Chondrocyte (in vitro differentiated cells): Measurements from ENCODE around the gene TMEM59. TPM values are rescaled to one million over a fixed set of nuclear protein-coding genes. Genes with fewer than 3 reads are reported as not detected.
"Not testable (repeated sequence)": the region's sequence is repeated elsewhere in the genome, so short reads cannot be mapped to it uniquely, and the experiment has no call there.

Experiments used
- DNase-seq: peaks from one replicate; pipeline ENCODE4 v3.0.0; 2021; ENCODE audit warnings: mixed read lengths, low spot score
- H3K27ac Mint-ChIP-seq: one replicate; pipeline ENCODE4 v1.8.0; 2021; ENCODE audit warnings: mild to moderate bottlenecking, moderate library complexity, mixed read lengths; ENCODE audit not compliant: unreplicated experiment
- H3K27me3 Mint-ChIP-seq: 2 replicates; pipeline ENCODE4 v1.8.0; 2021; ENCODE audit warnings: low read depth, mixed read lengths
- H3K36me3 Mint-ChIP-seq: 2 replicates; pipeline ENCODE4 v1.8.0; 2021; ENCODE audit warnings: low read depth, mixed read lengths
- H3K4me1 Mint-ChIP-seq: 2 replicates; pipeline ENCODE4 v1.8.0; 2021; ENCODE audit warnings: low read depth, mild to moderate bottlenecking, mixed read lengths
- H3K4me3 Mint-ChIP-seq: one replicate; pipeline ENCODE4 v1.8.0; 2021; ENCODE audit warnings: mild to moderate bottlenecking, moderate library complexity, mixed read lengths; ENCODE audit not compliant: unreplicated experiment
- H3K9me3 Mint-ChIP-seq: 2 replicates; pipeline ENCODE4 v1.8.0; 2021; ENCODE audit warnings: low read depth, mixed read lengths
- CTCF ChIP-seq: fragments of 200-600 bp; sonication (generic); IDR thresholded peaks from 2 replicates; pipeline ENCODE4 v1.5.0; 2021; ENCODE audit warnings: antibody characterized with exemption, mild to moderate bottlenecking, moderate library complexity
- total RNA-seq: library from RNA; stranded (reverse); gene quantifications from 3 replicates; pipeline ENCODE4 v1.2.1, GENCODE V29; 2021

The TMEM59 gene
- total RNA-seq, 1 donor from 2014 or later = 301 TPM

- no peaks in the 10 kb centered on the region for H3K27me3 Mint-ChIP-seq
- no peak for TF ChIP-seq CTCF
- H3K36me3 Mint-ChIP-seq = peaks cover 7% of the 10 kb centered on the region
- no peak overlapping the region for H3K4me3 Mint-ChIP-seq
- no peak overlapping the region for H3K27ac Mint-ChIP-seq
- H3K4me1 Mint-ChIP-seq = no peaks in the 10 kb centered on the region
- no peak for DNase-seq
- no peaks in the 10 kb centered on the region for H3K9me3 Mint-ChIP-seq
These were observed 42.7 kb upstream of the TMEM59 start for GRCh38 chr1:54095546-54096226.

DNA sequence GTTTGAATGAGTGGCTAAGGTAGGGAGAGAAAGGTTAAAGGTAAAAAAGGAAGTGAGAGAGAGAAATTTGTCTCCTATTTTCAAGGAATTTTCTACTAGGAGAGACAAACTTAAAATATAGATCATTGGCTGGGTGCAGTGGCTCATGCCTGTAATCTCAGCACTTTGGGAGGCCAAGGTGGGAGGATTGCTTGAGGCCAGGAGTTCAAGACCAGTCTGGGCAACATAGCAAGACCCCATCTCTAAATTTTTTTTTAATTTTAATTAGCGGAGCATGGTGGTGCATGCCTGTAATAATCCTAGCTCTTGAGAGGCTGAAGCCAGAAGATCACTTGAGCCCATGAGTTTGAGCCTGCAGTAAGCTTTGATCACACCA is 41.7 kb upstream of the TMEM59 start:
- H3K9me3 Mint-ChIP-seq, H3K4me1 Mint-ChIP-seq, H3K27ac Mint-ChIP-seq, H3K27me3 Mint-ChIP-seq, DNase-seq, H3K4me3 Mint-ChIP-seq, H3K36me3 Mint-ChIP-seq: not testable (repeated sequence)

DNA sequence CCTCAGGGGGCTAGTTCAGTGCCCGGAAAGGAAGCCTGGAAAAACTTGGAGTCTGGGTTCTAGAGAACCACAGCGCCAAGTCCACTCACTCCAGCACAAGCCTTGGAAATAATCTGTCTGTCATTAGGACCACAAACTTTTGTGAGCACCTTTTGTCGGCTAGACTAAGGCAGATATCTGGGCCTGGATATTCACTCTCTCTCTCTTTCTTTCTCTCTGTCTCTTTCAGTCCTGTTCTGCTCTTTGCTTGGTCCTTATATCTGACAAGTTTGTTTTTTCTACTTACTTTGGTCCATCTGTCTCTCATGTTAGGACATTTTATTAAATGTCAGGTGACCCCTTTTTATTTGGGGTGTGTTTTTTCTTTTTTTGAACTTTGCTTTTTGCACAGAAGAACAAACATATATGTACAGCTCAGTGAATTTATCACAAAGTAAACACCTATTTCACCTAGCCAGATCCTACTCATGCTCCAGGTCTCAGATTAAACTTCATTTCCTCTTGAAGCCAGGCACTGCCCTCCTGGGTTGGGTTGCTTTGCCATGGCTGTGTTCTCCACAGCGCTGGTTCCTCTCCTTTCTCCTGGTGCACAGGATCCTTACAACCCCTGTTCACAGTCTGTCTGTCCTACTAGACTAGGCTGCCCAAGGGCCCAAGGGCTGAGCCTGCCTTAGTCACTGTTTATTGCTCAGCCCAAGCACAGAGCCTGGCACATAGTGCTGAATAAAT is 41.2 kb upstream of the TMEM59 start:
- Mint-ChIP-seq H3K36me3 (peaks cover 7% of the 10 kb centered on the region), H3K9me3 (no peaks in the 10 kb centered on the region), H3K4me1 (no peaks in the 10 kb centered on the region), H3K27ac (no peak overlapping the region), H3K4me3 (no peak overlapping the region), H3K27me3 (no peaks in the 10 kb centered on the region)
- DNase-seq = no peak
- TF ChIP-seq CTCF = no peak

DNA sequence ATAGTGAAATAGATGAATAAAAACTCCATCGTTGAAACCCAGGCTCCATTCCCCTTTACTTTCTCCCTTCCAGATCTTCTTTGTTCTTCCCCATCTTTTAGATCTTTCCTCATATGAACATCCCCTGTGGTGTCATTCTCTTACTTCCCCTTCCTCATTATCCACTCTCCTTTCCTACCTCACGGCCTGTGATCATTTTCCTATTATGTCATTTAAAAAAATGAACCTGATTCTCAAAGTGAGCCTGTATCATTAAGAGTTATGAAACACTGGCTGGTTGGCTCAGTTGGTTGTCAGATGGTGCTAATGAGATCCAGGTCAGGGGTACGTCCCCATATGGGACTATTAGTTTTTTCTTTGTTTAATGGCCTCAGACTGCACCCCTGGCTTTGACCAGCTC is 38.7 kb upstream of the TMEM59 start:
- Mint-ChIP-seq H3K4me3 (no peak overlapping the region), H3K4me1 (no peaks in the 10 kb centered on the region), H3K9me3 (no peaks in the 10 kb centered on the region), H3K27me3 (no peaks in the 10 kb centered on the region), H3K36me3 (peaks cover 6% of the 10 kb centered on the region), H3K27ac (no peak overlapping the region)
- no peak for DNase-seq
- no peak for TF ChIP-seq CTCF

DNA sequence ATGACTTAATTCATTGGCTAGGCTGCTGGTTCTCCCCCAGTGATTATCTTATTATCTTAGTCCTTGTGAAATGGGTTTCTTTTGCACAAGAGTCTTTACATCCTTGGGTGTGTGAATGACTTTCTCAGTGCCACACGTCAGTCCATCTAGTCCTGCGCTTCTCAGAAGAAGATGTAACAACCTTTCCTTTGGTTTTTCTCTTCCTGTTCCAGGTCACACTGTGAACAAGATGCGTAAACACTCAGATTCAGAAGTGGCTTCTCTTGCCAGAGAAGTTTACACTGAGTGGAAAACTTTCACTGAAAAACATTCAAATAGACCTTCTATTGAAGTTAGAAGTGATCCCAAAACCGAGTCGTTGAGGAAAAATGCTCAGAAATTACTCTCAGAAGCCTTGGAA is 35.4 kb upstream of the TMEM59 start:
- no peak overlapping the region for H3K27ac Mint-ChIP-seq
- no peaks in the 10 kb centered on the region for H3K27me3 Mint-ChIP-seq
- H3K4me1 Mint-ChIP-seq = no peaks in the 10 kb centered on the region
- no peaks in the 10 kb centered on the region for H3K9me3 Mint-ChIP-seq
- H3K36me3 Mint-ChIP-seq = peaks cover 2% of the 10 kb centered on the region
- no peak for DNase-seq
- TF ChIP-seq CTCF = no peak
- H3K4me3 Mint-ChIP-seq = no peak overlapping the region

DNA sequence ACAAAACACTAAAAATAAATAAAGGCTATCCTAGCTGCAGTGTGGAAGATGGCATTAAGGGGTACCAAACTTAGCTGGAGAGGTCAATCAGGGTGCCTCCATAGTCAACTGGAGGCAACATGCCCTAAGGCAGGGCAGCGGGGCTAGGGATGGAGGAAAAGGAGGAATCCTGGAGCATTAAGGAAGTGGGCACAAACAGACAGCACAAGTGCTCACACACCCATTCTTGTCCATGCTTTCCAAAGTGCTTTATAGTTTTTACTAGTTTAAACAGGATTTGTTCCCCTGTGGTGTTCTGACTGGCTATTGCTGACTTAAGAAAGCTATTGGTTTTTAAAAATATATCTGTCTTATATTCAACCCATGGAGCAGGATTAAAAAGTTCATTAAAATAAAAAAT is 33.8 kb upstream of the TMEM59 start:
- Mint-ChIP-seq H3K36me3 (peaks cover 2% of the 10 kb centered on the region), H3K4me1 (no peaks in the 10 kb centered on the region), H3K27ac (no peak overlapping the region), H3K4me3 (no peak overlapping the region), H3K27me3 (no peaks in the 10 kb centered on the region), H3K9me3 (no peaks in the 10 kb centered on the region)
- DNase-seq = no peak
- no peak for TF ChIP-seq CTCF
